KMS-11 (cell line): Measurements from ENCODE around the gene EIPR1.

Experiments
- H2AFZ ChIP-seq: fragments of 200-600 bp; sonication (generic); 2 replicates; pipeline ENCODE4 v1.6.1; 2016; ENCODE audit warnings: antibody characterized with exemption, mixed run types, low read depth
- H3K27ac ChIP-seq: fragments of 200-600 bp; sonication (generic); 2 replicates; pipeline ENCODE4 v1.6.1; 2016; ENCODE audit warnings: mild to moderate bottlenecking, mixed run types
- H3K27me3 ChIP-seq: fragments of 200-600 bp; sonication (generic); 2 replicates; pipeline ENCODE4 v1.6.1; 2017; ENCODE audit warnings: mild to moderate bottlenecking, low read depth, mixed run types, moderate library complexity; ENCODE audit not compliant: insufficient read depth
- H3K36me3 ChIP-seq: fragments of 200-600 bp; sonication (generic); 2 replicates; pipeline ENCODE4 v1.6.1; 2017; ENCODE audit warnings: mild to moderate bottlenecking, mixed run types; ENCODE audit not compliant: insufficient read depth
- H3K4me1 ChIP-seq: fragments of 200-600 bp; sonication (generic); 2 replicates; pipeline ENCODE4 v1.6.1; 2016; ENCODE audit warnings: mild to moderate bottlenecking, low read depth, mixed run types; ENCODE audit not compliant: poor library complexity, severe bottlenecking
- H3K4me2 ChIP-seq: fragments of 200-600 bp; sonication (generic); 2 replicates; pipeline ENCODE4 v1.7.0; 2016; ENCODE audit warnings: mild to moderate bottlenecking, mixed run types
- H3K4me3 ChIP-seq: fragments of 200-600 bp; sonication (generic); IDR thresholded peaks from 2 replicates; pipeline ENCODE4 v1.6.1; 2017; ENCODE audit warnings: low read depth, low read length, mixed read lengths; ENCODE audit not compliant: insufficient read depth
- H3K79me2 ChIP-seq: fragments of 200-600 bp; sonication (generic); 2 replicates; pipeline ENCODE4 v1.6.1; 2016; ENCODE audit warnings: low read depth, mixed run types; ENCODE audit not compliant: insufficient read depth
- H3K9ac ChIP-seq: fragments of 200-600 bp; sonication (generic); 2 replicates; pipeline ENCODE4 v1.6.1; 2016; ENCODE audit warnings: mild to moderate bottlenecking, mixed run types
- H4K20me1 ChIP-seq: fragments of 200-600 bp; sonication (generic); 2 replicates; pipeline ENCODE4 v1.6.1; 2016; ENCODE audit warnings: mild to moderate bottlenecking, mixed run types; ENCODE audit not compliant: insufficient read depth
- TF ChIP-seq, protein P1 (sequence below): fragments of 200-600 bp; sonication (generic); conservative IDR thresholded peaks from 2 replicates; pipeline ENCODE4 v1.6.1; 2017; ENCODE audit warnings: low read depth, mild to moderate bottlenecking, antibody characterized with exemption, low read length, moderate library complexity, mixed read lengths

EIPR1 gene

DNA sequence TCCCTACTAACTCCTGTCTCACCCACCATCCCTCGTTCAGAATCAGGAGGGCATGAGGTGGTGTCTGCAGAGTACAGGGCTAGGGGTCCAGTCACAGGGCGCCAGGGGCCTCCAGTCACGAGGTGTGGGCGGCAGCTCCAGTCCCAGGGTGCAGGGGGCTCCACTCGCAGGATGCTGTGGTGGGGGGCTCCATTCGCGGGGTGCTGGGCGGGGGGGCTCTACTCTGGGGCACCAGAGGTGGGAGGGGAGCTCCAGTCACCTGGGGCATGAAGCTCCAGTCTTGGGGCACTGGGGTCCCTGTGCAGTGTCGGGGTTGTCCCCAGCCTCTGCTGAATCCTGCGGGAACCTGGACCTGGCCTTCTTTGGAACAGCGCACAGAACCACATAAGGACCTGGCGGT is 66.0 kb downstream of the EIPR1 start:
- Histone ChIP-seq H3K27me3 (no peaks in the 10 kb centered on the region), H3K79me2 (no peaks in the 10 kb centered on the region), H3K27ac (no peak overlapping the region), H3K4me2 (no peak overlapping the region), H3K4me1 (no peaks in the 10 kb centered on the region), H3K4me3 (no peak overlapping the region), H3K36me3 (no peaks in the 10 kb centered on the region), H2AFZ (no peak overlapping the region), H4K20me1 (no peaks in the 10 kb centered on the region), H3K9ac (no peak overlapping the region)
- TF ChIP-seq, protein P1, sequence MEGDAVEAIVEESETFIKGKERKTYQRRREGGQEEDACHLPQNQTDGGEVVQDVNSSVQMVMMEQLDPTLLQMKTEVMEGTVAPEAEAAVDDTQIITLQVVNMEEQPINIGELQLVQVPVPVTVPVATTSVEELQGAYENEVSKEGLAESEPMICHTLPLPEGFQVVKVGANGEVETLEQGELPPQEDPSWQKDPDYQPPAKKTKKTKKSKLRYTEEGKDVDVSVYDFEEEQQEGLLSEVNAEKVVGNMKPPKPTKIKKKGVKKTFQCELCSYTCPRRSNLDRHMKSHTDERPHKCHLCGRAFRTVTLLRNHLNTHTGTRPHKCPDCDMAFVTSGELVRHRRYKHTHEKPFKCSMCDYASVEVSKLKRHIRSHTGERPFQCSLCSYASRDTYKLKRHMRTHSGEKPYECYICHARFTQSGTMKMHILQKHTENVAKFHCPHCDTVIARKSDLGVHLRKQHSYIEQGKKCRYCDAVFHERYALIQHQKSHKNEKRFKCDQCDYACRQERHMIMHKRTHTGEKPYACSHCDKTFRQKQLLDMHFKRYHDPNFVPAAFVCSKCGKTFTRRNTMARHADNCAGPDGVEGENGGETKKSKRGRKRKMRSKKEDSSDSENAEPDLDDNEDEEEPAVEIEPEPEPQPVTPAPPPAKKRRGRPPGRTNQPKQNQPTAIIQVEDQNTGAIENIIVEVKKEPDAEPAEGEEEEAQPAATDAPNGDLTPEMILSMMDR, result no peak

DNA sequence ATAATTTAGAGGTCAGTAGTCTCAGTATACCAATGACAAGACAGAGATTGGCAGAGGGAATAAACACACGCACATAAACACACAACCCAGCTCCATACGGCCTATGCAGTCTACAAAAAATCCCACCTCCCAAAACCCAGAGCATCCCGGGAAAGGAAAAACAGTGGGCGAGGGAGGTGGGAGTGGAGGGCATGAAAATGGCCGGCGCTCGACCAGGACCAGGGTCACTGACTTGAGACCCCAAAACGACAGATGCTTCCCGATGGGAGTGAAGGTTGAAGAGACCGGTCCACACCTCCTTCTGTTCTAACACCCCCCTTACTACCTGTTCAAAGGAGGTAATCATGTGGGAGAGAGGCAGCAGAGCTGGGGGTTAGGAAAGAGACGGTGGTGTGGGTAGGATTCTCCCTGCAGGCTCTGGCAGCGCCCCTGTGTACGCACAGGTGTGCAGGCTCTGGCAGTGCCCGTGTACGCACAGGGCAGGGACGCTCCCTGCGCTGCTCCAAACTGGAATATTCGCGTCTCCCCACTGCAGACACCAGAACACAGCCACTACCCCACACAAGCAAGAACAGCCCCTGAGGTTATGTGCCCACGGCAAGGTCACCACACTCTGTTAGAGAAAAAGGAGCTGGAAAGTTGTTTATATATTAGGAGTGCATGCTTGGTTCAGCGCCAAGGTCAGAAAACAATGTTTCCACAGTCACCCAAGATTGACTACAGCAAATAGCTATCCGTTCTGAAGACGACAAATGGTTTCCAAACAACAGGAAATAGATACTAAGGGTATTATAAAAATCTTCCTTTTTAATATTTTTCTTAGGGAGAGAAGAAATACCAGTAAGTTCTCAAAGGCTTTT is 67.9 kb downstream of the EIPR1 start:
- Histone ChIP-seq H3K9ac (no peak overlapping the region), H3K4me1 (no peaks in the 10 kb centered on the region), H2AFZ (no peak overlapping the region), H3K4me2 (no peak overlapping the region), H3K27me3 (no peaks in the 10 kb centered on the region), H4K20me1 (no peaks in the 10 kb centered on the region), H3K4me3 (no peak overlapping the region), H3K27ac (no peak overlapping the region), H3K79me2 (no peaks in the 10 kb centered on the region), H3K36me3 (no peaks in the 10 kb centered on the region)
- TF ChIP-seq, protein P1, result no peak

DNA sequence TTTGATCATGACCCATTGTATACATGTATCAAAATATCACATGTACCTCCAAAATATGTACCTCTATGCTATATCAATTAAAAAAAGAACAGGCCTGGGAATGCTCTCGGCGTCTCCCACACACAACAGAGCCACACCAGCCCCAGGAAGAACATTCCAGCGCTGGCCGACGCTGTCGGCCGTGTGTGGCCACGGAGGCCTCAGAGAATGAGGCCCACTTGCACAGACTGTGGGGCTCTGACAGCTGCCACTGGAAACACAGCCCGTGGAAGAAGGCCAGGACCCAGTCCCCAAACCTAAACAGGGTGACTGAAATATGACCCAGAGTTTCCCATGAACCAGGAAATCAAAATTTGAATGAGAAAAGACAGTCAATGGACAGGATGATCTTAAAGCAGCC is 69.7 kb downstream of the EIPR1 start:
- no peak overlapping the region for H3K4me3 ChIP-seq
- H4K20me1 ChIP-seq, result no peaks in the 10 kb centered on the region
- H3K79me2 ChIP-seq, result no peaks in the 10 kb centered on the region
- no peaks in the 10 kb centered on the region for H3K4me1 ChIP-seq
- no peaks in the 10 kb centered on the region for H3K36me3 ChIP-seq
- TF ChIP-seq, protein P1, result no peak
- H3K9ac ChIP-seq, result no peak overlapping the region
- no peaks in the 10 kb centered on the region for H3K27me3 ChIP-seq
- no peak overlapping the region for H2AFZ ChIP-seq
- H3K4me2 ChIP-seq, result no peak overlapping the region
- H3K27ac ChIP-seq, result no peak overlapping the region

DNA sequence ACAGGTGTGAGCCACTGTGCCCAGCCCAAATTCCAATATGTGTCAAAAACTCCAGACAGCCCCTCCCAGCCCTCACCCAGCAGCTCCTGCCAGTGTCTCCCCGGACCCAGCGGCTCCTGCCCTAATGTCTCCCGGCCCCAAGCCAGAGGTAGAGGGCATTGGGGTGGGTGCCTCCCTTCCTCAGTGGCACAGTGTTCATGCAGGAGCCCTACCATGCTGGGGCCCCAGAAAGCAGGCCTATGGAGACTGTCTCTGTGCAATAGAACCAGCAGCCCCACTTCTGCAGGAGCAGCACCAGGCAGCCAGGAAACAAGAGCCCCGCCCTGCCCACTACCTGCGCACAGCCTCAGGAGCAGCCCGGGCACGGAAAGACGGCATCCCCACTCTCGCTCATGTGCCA is 70.4 kb downstream of the EIPR1 start:
- no peak overlapping the region for H3K27ac ChIP-seq

More for the DNA sequence above, 70.4 kb downstream of the EIPR1 start:
- H4K20me1 ChIP-seq, result no peaks in the 10 kb centered on the region
- no peaks in the 10 kb centered on the region for H3K4me1 ChIP-seq
- H3K4me3 ChIP-seq, result no peak overlapping the region
- H3K36me3 ChIP-seq, result no peaks in the 10 kb centered on the region
- H3K79me2 ChIP-seq, result no peaks in the 10 kb centered on the region
- no peak overlapping the region for H3K9ac ChIP-seq
- H3K27me3 ChIP-seq, result no peaks in the 10 kb centered on the region
- TF ChIP-seq, protein P1, result no peak
- no peak overlapping the region for H3K4me2 ChIP-seq
- no peak overlapping the region for H2AFZ ChIP-seq
